PFSK-1 (cell line): ENCODE results near the gene SUPT16H.

Experiments used
- SIN3A ChIP-seq: IDR thresholded peaks from 2 replicates; pipeline ENCODE4 v1.6.1; 2012; ENCODE audit warnings: mild to moderate bottlenecking, low read length, moderate library complexity, borderline replicate concordance; ENCODE audit not compliant: insufficient read depth
- TF ChIP-seq, protein P1 (sequence below), 2 experiments: IDR thresholded peaks; 2 replicates each; pipeline versions ENCODE4 v1.6.1 to v1.8.0; 2011 to 2012; ENCODE audit warnings: low read depth in 2 of 2, low read length in 2 of 2, control low read depth in 1 of 2, inconsistent platforms in 1 of 2, mild to moderate bottlenecking in 1 of 2, moderate library complexity in 1 of 2; ENCODE audit not compliant: insufficient read depth in 1 of 2

DNA sequence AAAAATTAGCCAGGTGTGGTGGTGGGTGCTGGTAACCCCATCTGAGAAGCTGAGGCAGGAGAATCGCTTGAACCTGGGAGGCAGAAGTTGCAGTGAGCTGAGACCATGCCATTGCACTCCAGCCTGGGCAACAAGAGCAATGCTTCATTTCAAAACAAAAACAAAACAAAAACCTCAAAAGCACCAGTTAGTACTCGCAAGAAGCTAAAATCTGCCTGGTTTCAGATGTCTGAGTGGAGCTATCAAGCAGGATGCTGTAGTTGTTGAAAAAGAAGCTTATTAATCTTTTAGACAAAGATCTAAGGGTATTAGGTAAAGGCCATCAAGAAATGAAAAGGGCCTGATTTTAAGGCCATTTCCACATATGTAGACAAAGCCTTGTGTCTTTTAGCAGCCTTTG, 50.9 kb downstream of the SUPT16H start:
- no peak for TF ChIP-seq SIN3A
- TF ChIP-seq, protein P1, sequence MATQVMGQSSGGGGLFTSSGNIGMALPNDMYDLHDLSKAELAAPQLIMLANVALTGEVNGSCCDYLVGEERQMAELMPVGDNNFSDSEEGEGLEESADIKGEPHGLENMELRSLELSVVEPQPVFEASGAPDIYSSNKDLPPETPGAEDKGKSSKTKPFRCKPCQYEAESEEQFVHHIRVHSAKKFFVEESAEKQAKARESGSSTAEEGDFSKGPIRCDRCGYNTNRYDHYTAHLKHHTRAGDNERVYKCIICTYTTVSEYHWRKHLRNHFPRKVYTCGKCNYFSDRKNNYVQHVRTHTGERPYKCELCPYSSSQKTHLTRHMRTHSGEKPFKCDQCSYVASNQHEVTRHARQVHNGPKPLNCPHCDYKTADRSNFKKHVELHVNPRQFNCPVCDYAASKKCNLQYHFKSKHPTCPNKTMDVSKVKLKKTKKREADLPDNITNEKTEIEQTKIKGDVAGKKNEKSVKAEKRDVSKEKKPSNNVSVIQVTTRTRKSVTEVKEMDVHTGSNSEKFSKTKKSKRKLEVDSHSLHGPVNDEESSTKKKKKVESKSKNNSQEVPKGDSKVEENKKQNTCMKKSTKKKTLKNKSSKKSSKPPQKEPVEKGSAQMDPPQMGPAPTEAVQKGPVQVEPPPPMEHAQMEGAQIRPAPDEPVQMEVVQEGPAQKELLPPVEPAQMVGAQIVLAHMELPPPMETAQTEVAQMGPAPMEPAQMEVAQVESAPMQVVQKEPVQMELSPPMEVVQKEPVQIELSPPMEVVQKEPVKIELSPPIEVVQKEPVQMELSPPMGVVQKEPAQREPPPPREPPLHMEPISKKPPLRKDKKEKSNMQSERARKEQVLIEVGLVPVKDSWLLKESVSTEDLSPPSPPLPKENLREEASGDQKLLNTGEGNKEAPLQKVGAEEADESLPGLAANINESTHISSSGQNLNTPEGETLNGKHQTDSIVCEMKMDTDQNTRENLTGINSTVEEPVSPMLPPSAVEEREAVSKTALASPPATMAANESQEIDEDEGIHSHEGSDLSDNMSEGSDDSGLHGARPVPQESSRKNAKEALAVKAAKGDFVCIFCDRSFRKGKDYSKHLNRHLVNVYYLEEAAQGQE (IDR thresholded peaks at IDR 0.05; ENCODE audit: insufficient read depth in 1 of 2, low read depth in 2 of 2, low read length in 2 of 2) = no peak
